HepG2 (cell line): ENCODE measurements around the gene PFKFB2. TPM values are rescaled to one million over a fixed set of nuclear protein-coding genes. Genes with fewer than 3 reads are reported as not detected.

ENCODE experiments used
- ATAC-seq: fragments of 200-7000 bp; cut with Tn5 transposase; 3 replicates; pipeline ENCODE4 v1.9.1; 2020; ENCODE audit warnings: mild to moderate bottlenecking, moderate library complexity
- BruUV-seq: library from RNA; stranded (reverse); fragments of 400-500 nt; replicated peaks from 2 replicates; lab custom pipeline; 2021; lab: Mats Ljungman, UMichigan
- CTCF ChIA-PET: fragments of 300-600 bp; formaldehyde crosslinking; extraction: SDS; loops from one replicate; lab custom pipeline; 2021; ENCODE audit warnings: low total read pairs, inconsistent platforms, low intra/inter-chr PET ratio; lab: Yijun Ruan, JAX
- POLR2A ChIA-PET: fragments of 350-600 bp; sonication (Branson Sonifier 250); formaldehyde crosslinking; loops from one replicate; lab custom pipeline; 2020; ENCODE audit warnings: antibody characterized with exemption, inconsistent platforms; lab: Yijun Ruan, JAX
- DNase-seq: peaks from one replicate; pipeline ENCODE4 v3.0.0-alpha.2; 2015; ENCODE audit warnings: low spot score
- FAIRE-seq: peaks from 3 replicates; lab custom pipeline; 2011; peaks lifted over from hg19 to GRCh38; lab: Jason Lieb, UNC
- H2AFZ ChIP-seq: one replicate; pipeline ENCODE4 v1.6.1; 2011; ENCODE audit warnings: low read length, inconsistent platforms
- H3K27ac ChIP-seq: fragments of 300-600 bp; 3 replicates; pipeline ENCODE4 v1.8.0; 2011; ENCODE audit warnings: mixed run types, mild to moderate bottlenecking, mixed read lengths, low read length, inconsistent platforms; ENCODE audit not compliant: insufficient read depth; ENCODE audit errors: extremely low read length
- H3K27me3 ChIP-seq, 2 experiments: fragments of 200-600 bp in 1 of 2; 2 replicates in 1 of 2; 3 replicates in 1 of 2; pipeline versions ENCODE4 v1.6.0 to v1.8.0; 2011; ENCODE audit warnings: low read length in 2 of 2, mild to moderate bottlenecking in 2 of 2, moderate library complexity in 2 of 2, inconsistent platforms in 1 of 2; ENCODE audit not compliant: insufficient read depth in 2 of 2, control insufficient read depth in 1 of 2
- H3K36me3 ChIP-seq, 2 experiments: fragments of 200-600 bp in 1 of 2; replicated peaks in 1 of 2; 2 replicates in 1 of 2; 3 replicates in 1 of 2; pipeline versions ENCODE4 v1.5.1 to v1.8.0; 2011; ENCODE audit warnings: low read length in 2 of 2, inconsistent platforms in 1 of 2; ENCODE audit not compliant: insufficient read depth in 2 of 2, control insufficient read depth in 1 of 2
- H3K4me1 ChIP-seq: 2 replicates; pipeline ENCODE4 v1.5.1; 2012; ENCODE audit warnings: low read length, inconsistent platforms; ENCODE audit not compliant: insufficient read depth
- H3K4me2 ChIP-seq: 2 replicates; pipeline ENCODE4 v1.6.0; 2011; ENCODE audit warnings: low read depth, low read length, inconsistent platforms
- H3K4me3 ChIP-seq, 3 experiments: fragments of 200-600 bp in 1 of 3; sonication (generic), shearing (Covaris generic) in 1 of 3; replicated peaks in 1 of 3; 2 replicates each; pipeline ENCODE4 v1.5.1; 2011 to 2016; ENCODE audit warnings: low read length in 3 of 3, inconsistent platforms in 2 of 3, low read depth in 2 of 3, mild to moderate bottlenecking in 2 of 3, control low read depth in 1 of 3, mixed read lengths in 1 of 3; ENCODE audit not compliant: insufficient read depth in 1 of 3
- H3K79me2 ChIP-seq: one replicate; pipeline ENCODE4 v1.6.1; 2011; ENCODE audit warnings: low read length, inconsistent platforms; ENCODE audit not compliant: insufficient read depth
- H3K9ac ChIP-seq: 2 replicates; pipeline ENCODE4 v1.6.0; 2011; ENCODE audit warnings: mild to moderate bottlenecking, low read depth, low read length, inconsistent platforms; ENCODE audit not compliant: insufficient read depth
- H3K9me3 ChIP-seq: 2 replicates; pipeline ENCODE4 v1.5.1; 2012; ENCODE audit warnings: mild to moderate bottlenecking, low read length
- H4K20me1 ChIP-seq: 2 replicates; pipeline ENCODE4 v1.6.0; 2011; ENCODE audit warnings: inconsistent platforms, mild to moderate bottlenecking, low read length, moderate library complexity; ENCODE audit not compliant: insufficient read depth
- HNRNPUL1 ChIP-seq: fragments of 200-400 bp; formaldehyde crosslinking; IDR thresholded peaks from 2 replicates; pipeline ENCODE4 v1.6.1; 2017; ENCODE audit warnings: low read depth, mild to moderate bottlenecking, low read length, moderate library complexity
- KDM5A ChIP-seq: fragments of 200-600 bp; sonication (generic); IDR thresholded peaks from 2 replicates; pipeline ENCODE4 v1.7.0; 2018; ENCODE audit warnings: antibody characterized with exemption, mild to moderate bottlenecking, low read length, borderline replicate concordance
- PLRG1 ChIP-seq: fragments of 450-650 bp; conservative IDR thresholded peaks from 2 replicates; pipeline ENCODE4 v1.6.1; 2016
- RARG ChIP-seq: sonication (generic); formaldehyde crosslinking; IDR thresholded peaks from 2 replicates; pipeline ENCODE4 v1.4.0; 2020; ENCODE audit warnings: low read depth, mild to moderate bottlenecking, missing genetic modification reagents
- REL ChIP-seq: sonication (generic); formaldehyde crosslinking; conservative IDR thresholded peaks from 2 replicates; pipeline ENCODE4 v1.8.0; 2022; ENCODE audit warnings: mild to moderate bottlenecking, missing genetic modification reagents, moderate library complexity
- ZSCAN12 ChIP-seq: sonication (generic); formaldehyde crosslinking; IDR thresholded peaks from 2 replicates; pipeline ENCODE4 v1.9.0; 2021; ENCODE audit warnings: mild to moderate bottlenecking, missing genetic modification reagents
- ZSCAN21 ChIP-seq: sonication (generic); formaldehyde crosslinking; IDR thresholded peaks from 2 replicates; pipeline ENCODE4 v1.8.0; 2022; ENCODE audit warnings: mild to moderate bottlenecking, missing genetic modification reagents, moderate library complexity, borderline replicate concordance
- WGBS: methylation state at CpG from one replicate; pipeline ENCODE4 v1.1.6; 2017; ENCODE audit warnings: low lambda C conversion rate; 5-methylcytosine and 5-hydroxymethylcytosine counted together
- in situ Hi-C: cut with HindIII; loops from 2 replicates; pipeline ENCODE4 v1.10.0; 2017; ENCODE audit warnings: low pct_unique_long_range_greater_than_20kb; ENCODE audit not compliant: extremely low pct_ligation_motif_present
- intact Hi-C: fragments of 100-400 bp; cut with micrococcal nuclease; formaldehyde crosslinking; loops from one replicate; pipeline ENCODE4 v1.10.0; 2022; ENCODE audit not compliant: unreplicated experiment
- polyA plus RNA-seq, 8 experiments: library from polyadenylated mRNA; depleted of rRNA in 3 of 8; stranded (reverse) in 7 of 8; unstranded in 1 of 8; fragments of >200 nt; fragmentation: Illumina TruSeq in 4 of 8; extraction: Trizol in 4 of 8; gene quantifications; 2 replicates each; pipeline versions ENCODE4 v1.2.1 to v1.2.3, GENCODE V29; 2011 to 2016; ENCODE audit warnings: low read depth in 4 of 8, missing spikeins in 1 of 8, mixed read lengths in 1 of 8; ENCODE audit not compliant: insufficient read depth in 1 of 8
- total RNA-seq, 5 experiments: library from RNA; depleted of rRNA; stranded (reverse); fragments of >200 nt; fragmentation: Illumina TruSeq; extraction: Trizol; gene quantifications; 2 replicates each; pipeline ENCODE4 v1.2.3, GENCODE V29; 2016; ENCODE audit warnings: low read depth in 1 of 5
- TF ChIP-seq, protein P1 (sequence below): sonication (generic); formaldehyde crosslinking; IDR thresholded peaks from 2 replicates; pipeline ENCODE4 v1.5.0; 2020; ENCODE audit warnings: missing genetic modification reagents

Gene PFKFB2
- total and polyA plus RNA-seq, 2 of the 13 experiments (the other 11 are each of a cell fraction or from before 2014, with no cell fraction given) = 4.6 to 10.6 TPM

DNA sequence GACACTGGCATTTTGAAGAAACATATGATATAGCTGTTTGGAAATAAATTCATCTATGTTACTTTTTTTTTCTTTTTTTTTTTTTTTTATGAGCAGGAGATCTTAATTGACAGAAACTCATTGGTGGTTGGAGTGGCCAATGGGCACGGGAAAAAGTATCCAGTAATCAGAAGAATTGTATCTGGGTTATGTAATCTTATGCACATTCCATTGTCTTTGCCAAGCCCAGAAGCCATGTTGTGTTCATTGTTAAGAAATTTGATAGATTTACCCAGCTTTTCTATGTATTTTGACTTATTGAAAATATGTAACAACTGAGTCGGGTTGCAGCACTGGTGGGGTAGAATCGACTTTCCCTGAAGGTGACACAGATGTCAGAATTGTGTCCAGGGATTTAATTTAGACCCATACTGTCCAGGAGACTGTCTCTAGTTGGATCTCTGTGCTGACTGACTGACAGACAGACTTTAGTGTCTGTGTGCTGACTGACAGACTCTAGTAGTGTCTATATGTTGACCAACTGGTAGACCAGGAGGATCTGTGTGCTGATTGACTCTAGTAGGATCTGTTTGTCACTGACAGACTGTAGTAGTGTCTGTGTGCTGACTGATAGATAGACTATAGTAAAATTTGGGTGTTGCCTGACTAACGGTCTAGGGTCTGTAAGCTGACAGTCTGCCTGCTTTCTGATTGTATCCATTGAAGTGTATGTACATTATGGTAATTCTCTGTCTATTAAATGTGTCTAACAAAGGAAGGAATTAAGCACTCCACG, 23.3 kb downstream of the PFKFB2 start:
- Histone ChIP-seq H4K20me1 (no peaks in the 10 kb centered on the region), H3K4me3 (no peak overlapping the region), H3K79me2 (no peaks in the 10 kb centered on the region), H3K4me2 (no peak overlapping the region), H3K27ac (no peak overlapping the region), H3K9ac (no peak overlapping the region), H3K36me3 (0 out of 5 replicates have a peak, but pooled peaks cover under 1 to 4% of the 10 kb centered on the region in 2 experiments), H3K4me1 (0 out of 2 replicates have a peak, but pooled peaks cover 3% of the 10 kb centered on the region), H3K27me3 (no peaks in the 10 kb centered on the region), H2AFZ (no peak overlapping the region), H3K9me3 (no peaks in the 10 kb centered on the region)
- FAIRE-seq (no peak), DNase-seq (no peak), ATAC-seq (no peak)
- POLR2A ChIA-PET = interaction anchor here (0.9 to 1.3 kb wide), 2 partner anchors 16 to 24 kb away, joined by 3 read pairs; partner anchors contain the start of gene PFKFB2
- WGBS = 76% methylated on average over 5 of the region's 5 CpGs
- intact Hi-C loops = loop anchor here (10.0 kb wide), 1 partner anchor 342 kb away; no protein-coding TSS in a partner anchor
- in situ Hi-C loops = loop anchor here (10.0 kb wide), 1 partner anchor 142 kb away; no protein-coding TSS in a partner anchor
- CTCF ChIA-PET = interaction anchor here (2.5 kb wide), 1 partner anchor 27 kb away, joined by 14 read pairs; the partner anchor contains the start of gene YOD1
- TF ChIP-seq PLRG1 = no peak
- TF ChIP-seq ZSCAN12 (CRISPR knock-in tag) = no peak
- no peak for TF ChIP-seq ZSCAN21 (CRISPR knock-in tag)
- TF ChIP-seq REL (CRISPR knock-in tag) = no peak
- no peak for TF ChIP-seq HNRNPUL1
- BruUV-seq = no TSS peak

DNA sequence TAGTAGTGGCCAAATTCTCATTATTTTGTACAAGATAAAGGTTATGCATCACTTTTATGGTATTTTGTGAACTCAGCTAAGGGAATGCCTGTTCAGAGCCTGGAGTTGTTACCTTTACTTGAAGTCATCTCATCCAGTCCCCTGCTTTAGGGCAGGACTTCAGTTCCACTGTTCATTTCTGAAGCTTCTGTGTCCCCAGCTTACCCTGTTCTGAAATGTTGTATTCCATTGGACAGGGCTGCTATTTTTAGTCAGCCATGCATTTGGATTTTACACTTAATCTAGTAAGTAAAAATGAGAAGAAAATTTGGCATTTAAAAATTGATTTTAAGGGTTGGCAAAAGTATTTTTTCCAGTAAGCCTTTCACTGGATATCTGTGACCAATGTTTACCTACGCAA, 23.9 kb downstream of the PFKFB2 start:
- Histone ChIP-seq H3K9ac (no peak overlapping the region), H3K9me3 (no peaks in the 10 kb centered on the region), H3K27me3 (no peaks in the 10 kb centered on the region), H3K4me2 (no peak overlapping the region), H2AFZ (no peak overlapping the region), H3K4me3 (no peak overlapping the region), H3K27ac (no peak overlapping the region), H3K36me3 (0 out of 5 replicates have a peak, but pooled peaks cover 0 to 4% of the 10 kb centered on the region in 2 experiments), H3K79me2 (no peaks in the 10 kb centered on the region), H4K20me1 (no peaks in the 10 kb centered on the region), H3K4me1 (0 out of 2 replicates have a peak, but pooled peaks cover 6% of the 10 kb centered on the region)
- 97% methylated on average over 1 of the region's 1 CpG for WGBS
- no peak for DNase-seq
- in situ Hi-C loops (loop anchor here (10.0 kb wide), 1 partner anchor 142 kb away; no protein-coding TSS in a partner anchor), intact Hi-C loops (loop anchor here (1.0 to 10.0 kb wide), 3 partner anchors 27 to 342 kb away; no protein-coding TSS in a partner anchor)
- CTCF ChIA-PET = interaction anchor here (1.4 to 2.5 kb wide), 4 partner anchors 27 to 328 kb away, joined by 4 to 14 read pairs (median 8); partner anchors contain the start of gene YOD1
- POLR2A ChIA-PET = interaction anchor here (0.9 kb wide), 1 partner anchor 24 kb away, joined by 3 read pairs; the partner anchor contains the start of gene PFKFB2
- no TSS peak for BruUV-seq
- TF ChIP-seq, protein P1, sequence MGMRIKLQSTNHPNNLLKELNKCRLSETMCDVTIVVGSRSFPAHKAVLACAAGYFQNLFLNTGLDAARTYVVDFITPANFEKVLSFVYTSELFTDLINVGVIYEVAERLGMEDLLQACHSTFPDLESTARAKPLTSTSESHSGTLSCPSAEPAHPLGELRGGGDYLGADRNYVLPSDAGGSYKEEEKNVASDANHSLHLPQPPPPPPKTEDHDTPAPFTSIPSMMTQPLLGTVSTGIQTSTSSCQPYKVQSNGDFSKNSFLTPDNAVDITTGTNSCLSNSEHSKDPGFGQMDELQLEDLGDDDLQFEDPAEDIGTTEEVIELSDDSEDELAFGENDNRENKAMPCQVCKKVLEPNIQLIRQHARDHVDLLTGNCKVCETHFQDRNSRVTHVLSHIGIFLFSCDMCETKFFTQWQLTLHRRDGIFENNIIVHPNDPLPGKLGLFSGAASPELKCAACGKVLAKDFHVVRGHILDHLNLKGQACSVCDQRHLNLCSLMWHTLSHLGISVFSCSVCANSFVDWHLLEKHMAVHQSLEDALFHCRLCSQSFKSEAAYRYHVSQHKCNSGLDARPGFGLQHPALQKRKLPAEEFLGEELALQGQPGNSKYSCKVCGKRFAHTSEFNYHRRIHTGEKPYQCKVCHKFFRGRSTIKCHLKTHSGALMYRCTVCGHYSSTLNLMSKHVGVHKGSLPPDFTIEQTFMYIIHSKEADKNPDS (CRISPR knock-in tag) = no peak
- no peak for TF ChIP-seq RARG (CRISPR knock-in tag)
- no peak for TF ChIP-seq KDM5A
- ATAC-seq = no peak
- FAIRE-seq = no peak
